Colonic mucosa (tissue), 4 donors: Measurements from ENCODE around the gene FXYD1. TPM values are rescaled to one million over a fixed set of nuclear protein-coding genes. Genes with fewer than 3 reads are reported as not detected.

Experiments
- DNase-seq: peaks from one replicate; pipeline ENCODE4 v3.0.0-alpha.2; 2020
- H3K27ac ChIP-seq: fragments of 200-600 bp; one replicate; pipeline ENCODE4 v1.8.0; 2021
- H3K27me3 ChIP-seq: fragments of 200-600 bp; one replicate; pipeline ENCODE4 v1.8.0; 2021
- H3K36me3 ChIP-seq: fragments of 200-600 bp; one replicate; pipeline ENCODE4 v1.8.0; 2021
- H3K4me1 ChIP-seq: fragments of 200-600 bp; one replicate; pipeline ENCODE4 v1.8.0; 2021; ENCODE audit warnings: mild to moderate bottlenecking
- H3K4me3 ChIP-seq: fragments of 200-600 bp; one replicate; pipeline ENCODE4 v1.8.0; 2021
- H3K9ac ChIP-seq, 2 donors: one replicate each; pipeline ENCODE4 v1.7.0; 2013; ENCODE audit warnings: control low read depth in 2 of 2, low read depth in 2 of 2, low read length in 2 of 2
- H3K9me3 ChIP-seq: fragments of 200-600 bp; one replicate; pipeline ENCODE4 v1.8.0; 2021
- intact Hi-C: fragments of 100-400 bp; cut with DNase I; formaldehyde crosslinking; loops from one replicate; pipeline ENCODE4 v1.14.1; 2022
- total RNA-seq, 2 donors: library from RNA; stranded (reverse); fragmentation: NEBNext Ultra II Directional in 1 of 2; extraction: Animal tissue kit (Norgen Biotek cat#: 25700) in 1 of 2; gene quantifications; one replicate each; pipeline ENCODE4 v1.2.1, GENCODE V29; 2021
- TF ChIP-seq, protein P1 (sequence below): fragments of 200-600 bp; IDR thresholded peaks from one replicate; pipeline ENCODE4 v1.8.0; 2022; ENCODE audit warnings: antibody characterized with exemption, mild to moderate bottlenecking
- donor health status: healthy.
- donor health status: DM: no; HTN: no; CAD: no.
- donor health status: DM: no; HTN: no; CAD: no.

Gene FXYD1
- 10 to 100 TPM in 1 of 2 donors, 1 to 10 TPM in 1; 8.8 to 15.1 TPM for total RNA-seq

DNA sequence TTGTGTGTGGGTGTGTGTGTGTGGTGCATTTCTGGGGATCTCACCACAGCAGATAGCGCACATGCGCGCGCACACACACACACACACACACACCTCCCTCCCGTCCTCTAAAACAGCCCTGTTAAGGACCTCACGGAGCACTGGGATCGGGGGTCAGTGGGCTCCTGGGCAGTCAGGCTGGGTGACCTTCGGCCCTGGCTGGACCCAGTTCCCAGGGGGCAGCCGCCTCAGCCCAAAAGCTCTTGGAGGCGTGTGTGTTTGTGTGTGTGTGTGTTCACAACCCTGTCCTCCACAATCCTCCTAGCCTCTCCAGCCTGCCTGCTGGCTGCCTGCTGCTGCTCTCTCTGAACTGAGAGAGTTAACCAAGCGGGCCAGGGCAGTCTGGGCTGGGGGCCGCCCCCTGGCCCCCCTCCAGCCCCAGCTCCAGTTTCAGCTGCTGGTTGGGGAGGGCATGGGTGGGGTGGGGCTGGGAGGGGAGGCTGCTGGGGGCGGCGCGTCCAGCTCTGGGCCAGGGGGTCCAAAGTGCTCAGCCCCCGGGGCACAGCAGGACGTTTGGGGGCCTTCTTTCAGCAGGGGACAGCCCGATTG is at the start of gene FXYD1:
TSS of gene FXYD1 (plus strand) at position 520 of the 588 bp plus-strand sequence. CDS start 1,256 bp downstream, outside the sequence.
- Histone ChIP-seq H3K27me3 (peaks cover 7% of the 10 kb centered on the region), H3K9ac (peak within 1 kb of the TSS; percentile 60 to 75), H3K4me3 (peak within 1 kb of the TSS; percentile 15), H3K4me1 (peaks cover 5% of the 10 kb centered on the region), H3K27ac (peak within 1 kb of the TSS; percentile 40), H3K36me3 (no peaks in the 10 kb centered on the region), H3K9me3 (no peaks in the 10 kb centered on the region)
- peak; percentile 20 for DNase-seq
- intact Hi-C loops, result no loop called here
- TF ChIP-seq, protein P1, sequence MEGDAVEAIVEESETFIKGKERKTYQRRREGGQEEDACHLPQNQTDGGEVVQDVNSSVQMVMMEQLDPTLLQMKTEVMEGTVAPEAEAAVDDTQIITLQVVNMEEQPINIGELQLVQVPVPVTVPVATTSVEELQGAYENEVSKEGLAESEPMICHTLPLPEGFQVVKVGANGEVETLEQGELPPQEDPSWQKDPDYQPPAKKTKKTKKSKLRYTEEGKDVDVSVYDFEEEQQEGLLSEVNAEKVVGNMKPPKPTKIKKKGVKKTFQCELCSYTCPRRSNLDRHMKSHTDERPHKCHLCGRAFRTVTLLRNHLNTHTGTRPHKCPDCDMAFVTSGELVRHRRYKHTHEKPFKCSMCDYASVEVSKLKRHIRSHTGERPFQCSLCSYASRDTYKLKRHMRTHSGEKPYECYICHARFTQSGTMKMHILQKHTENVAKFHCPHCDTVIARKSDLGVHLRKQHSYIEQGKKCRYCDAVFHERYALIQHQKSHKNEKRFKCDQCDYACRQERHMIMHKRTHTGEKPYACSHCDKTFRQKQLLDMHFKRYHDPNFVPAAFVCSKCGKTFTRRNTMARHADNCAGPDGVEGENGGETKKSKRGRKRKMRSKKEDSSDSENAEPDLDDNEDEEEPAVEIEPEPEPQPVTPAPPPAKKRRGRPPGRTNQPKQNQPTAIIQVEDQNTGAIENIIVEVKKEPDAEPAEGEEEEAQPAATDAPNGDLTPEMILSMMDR, result no peak

DNA sequence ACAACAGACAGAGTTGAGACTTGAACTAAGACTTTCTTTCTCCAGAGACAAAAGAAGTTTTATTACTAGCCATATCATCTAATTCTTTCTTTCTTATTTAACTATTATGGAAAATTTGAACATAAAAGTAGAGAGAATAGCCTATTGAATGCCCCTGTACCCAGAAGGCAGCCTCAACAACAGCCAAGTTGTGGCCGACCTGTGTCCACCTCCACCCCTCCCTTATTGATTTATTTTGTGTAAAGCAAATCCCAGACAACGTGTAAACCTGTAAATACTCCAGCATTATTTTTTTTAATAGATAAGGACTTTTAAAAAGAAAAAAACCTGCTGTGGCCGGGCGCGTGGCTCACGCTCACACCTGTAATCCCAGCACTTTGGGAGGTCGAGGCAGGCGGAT is 49.1 kb upstream of the FXYD1 start:
- intact Hi-C loops, result no loop called here
- Histone ChIP-seq H3K9me3 (no peaks in the 10 kb centered on the region), H3K27me3 (no peaks in the 10 kb centered on the region)

DNA sequence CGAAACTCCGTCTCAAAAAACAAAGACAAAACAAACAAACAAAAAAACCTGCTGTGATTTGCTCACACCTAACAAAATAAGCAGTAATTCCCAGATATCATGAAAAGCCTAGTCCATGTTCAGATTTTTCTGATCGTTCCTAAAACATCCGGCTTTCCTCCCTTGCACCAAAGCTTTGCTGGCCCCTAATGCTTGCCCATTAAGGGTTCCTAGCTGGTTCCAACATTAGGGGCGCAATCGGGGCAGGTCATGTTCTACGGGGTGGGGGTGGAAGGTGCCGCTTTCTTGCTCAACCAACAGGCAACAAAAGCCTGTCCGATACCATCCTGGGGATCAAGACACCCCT is 48.5 kb upstream of the FXYD1 start:
- Histone ChIP-seq H3K4me3 (no peak overlapping the region), H3K9ac (no peak overlapping the region), H3K27me3 (no peaks in the 10 kb centered on the region), H3K9me3 (no peaks in the 10 kb centered on the region), H3K4me1 (no peaks in the 10 kb centered on the region), H3K36me3 (no peaks in the 10 kb centered on the region), H3K27ac (no peak overlapping the region)
- no peak for DNase-seq
- intact Hi-C loops, result no loop called here
- TF ChIP-seq, protein P1, result no peak

More for the DNA sequence above, 49.1 kb upstream of the FXYD1 start:
- DNase-seq, result no peak
- TF ChIP-seq, protein P1, result no peak
- Histone ChIP-seq H3K9ac (no peak overlapping the region), H3K4me3 (no peak overlapping the region), H3K36me3 (no peaks in the 10 kb centered on the region), H3K4me1 (no peaks in the 10 kb centered on the region), H3K27ac (no peak overlapping the region)

DNA sequence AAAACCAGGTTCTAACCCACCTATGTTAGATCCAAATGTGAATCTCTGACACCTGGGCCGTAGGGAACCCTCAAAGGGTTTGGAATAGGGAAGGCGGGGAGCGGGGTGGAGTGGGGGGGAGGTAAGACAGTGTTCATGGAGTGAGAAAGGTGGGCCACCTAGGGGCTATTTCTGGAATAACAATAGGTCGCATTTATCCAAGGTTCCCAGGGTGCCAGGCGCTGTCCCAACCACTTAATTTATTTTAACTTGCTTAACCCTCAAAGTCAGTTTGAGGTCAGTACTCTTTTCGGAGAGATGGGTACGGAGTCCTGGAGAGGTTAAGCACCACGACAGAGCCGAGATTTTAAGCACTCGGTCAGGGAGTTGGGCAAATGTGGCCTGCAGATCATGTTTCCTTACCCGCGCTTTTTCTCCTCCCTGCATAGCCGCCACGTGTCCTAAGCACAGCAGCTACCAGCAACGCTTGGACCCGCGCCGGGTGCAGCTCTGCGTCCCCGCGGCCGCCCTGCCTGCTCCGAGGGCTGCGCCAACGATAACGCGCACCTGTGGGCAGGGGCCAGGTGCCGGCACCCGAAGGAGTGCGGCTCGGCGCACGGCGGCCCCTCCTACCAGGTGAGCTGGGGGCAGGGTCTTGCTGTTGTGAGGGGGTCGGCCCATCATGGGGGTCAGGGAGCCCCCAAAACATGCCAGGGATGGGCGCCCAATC is 48.0 kb upstream of the FXYD1 start:
- peak; percentile 68 for DNase-seq
- Histone ChIP-seq H3K9ac (no peak overlapping the region), H3K27me3 (no peaks in the 10 kb centered on the region), H3K9me3 (no peaks in the 10 kb centered on the region), H3K4me3 (no peak overlapping the region), H3K27ac (no peak overlapping the region), H3K36me3 (no peaks in the 10 kb centered on the region), H3K4me1 (no peaks in the 10 kb centered on the region)
- TF ChIP-seq, protein P1, result peak; percentile 52
- intact Hi-C loops, result no loop called here

DNA sequence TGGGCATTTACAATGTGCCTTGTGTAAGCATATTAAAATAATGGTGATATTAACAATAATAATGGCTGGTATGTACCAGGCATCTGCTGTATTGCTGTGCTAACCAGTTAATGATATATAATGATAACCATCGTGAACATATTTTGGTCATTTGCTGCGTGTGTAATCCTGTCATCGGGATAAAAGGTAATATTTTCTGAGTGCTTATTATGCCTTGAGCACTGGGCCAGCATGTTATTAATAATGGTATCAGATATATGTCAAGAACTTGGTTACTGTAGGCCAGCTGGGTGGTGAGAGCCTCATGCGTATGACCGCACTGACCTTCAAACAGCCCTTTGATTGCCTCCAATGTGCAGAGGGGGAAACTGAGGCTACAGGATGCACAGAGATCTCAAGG is 45.2 kb upstream of the FXYD1 start:
- TF ChIP-seq, protein P1, result no peak
- intact Hi-C loops, result no loop called here

More for the DNA sequence above, 45.2 kb upstream of the FXYD1 start:
- no peaks in the 10 kb centered on the region for H3K9me3 ChIP-seq
- H3K36me3 ChIP-seq, result no peaks in the 10 kb centered on the region
- H3K4me1 ChIP-seq, result no peaks in the 10 kb centered on the region
- no peak overlapping the region for H3K27ac ChIP-seq
- H3K4me3 ChIP-seq, result no peak overlapping the region
- H3K9ac ChIP-seq, result no peak overlapping the region
- H3K27me3 ChIP-seq, result no peaks in the 10 kb centered on the region
- no peak for DNase-seq
